K562 (cell line): Measurements from ENCODE around the gene ZNF581. TPM values are rescaled to one million over a fixed set of nuclear protein-coding genes. Genes with fewer than 3 reads are reported as not detected.

Experiments used
- ATAC-seq: fragments of 200-7000 bp; cut with Tn5 transposase; 3 replicates; pipeline ENCODE4 v1.9.1; 2020; ENCODE audit warnings: moderate library complexity
- BruUV-seq: library from RNA; stranded (reverse); fragments of 400-500 nt; replicated peaks from 2 replicates; lab custom pipeline; 2021; lab: Mats Ljungman, UMichigan
- CTCF ChIA-PET: fragments of 300-600 bp; formaldehyde crosslinking; extraction: SDS; loops from one replicate; lab custom pipeline; 2021; ENCODE audit warnings: low intra/inter-chr PET ratio; lab: Yijun Ruan, JAX
- POLR2A ChIA-PET: fragments of 300-600, 350-650 bp; sonication (Branson Sonifier 250); formaldehyde crosslinking; extraction: SDS; loops from one replicate; lab custom pipeline; 2021; ENCODE audit warnings: antibody characterized with exemption, inconsistent platforms; lab: Yijun Ruan, JAX
- DNase-seq, 4 experiments: peaks; one replicate each; pipeline versions ENCODE4 v3.0.0 to v3.0.0-alpha.2; 2011 to 2018; ENCODE audit warnings: low spot score in 3 of 4, mixed read lengths in 3 of 4; ENCODE audit errors: extremely low read depth in 1 of 4
- FAIRE-seq: peaks from 2 replicates; lab custom pipeline; 2011; peaks lifted over from hg19 to GRCh38; lab: Jason Lieb, UNC
- H2AFZ ChIP-seq: 2 replicates; pipeline ENCODE4 v1.6.0; 2011; ENCODE audit warnings: low read depth, low read length, control low read depth, inconsistent platforms
- H3K27ac ChIP-seq: fragments of 200-600 bp; 3 replicates; pipeline ENCODE4 v1.8.0; 2011; ENCODE audit warnings: low read depth, mild to moderate bottlenecking, control low read depth, inconsistent platforms, low read length, moderate library complexity, mixed read lengths; ENCODE audit errors: extremely low read depth
- H3K27me3 ChIP-seq, 2 experiments: fragments of 300-600 bp in 1 of 2; 2 replicates in 1 of 2; 3 replicates in 1 of 2; pipeline versions ENCODE4 v1.6.0 to v1.8.0; 2011; ENCODE audit warnings: inconsistent platforms in 2 of 2, low read length in 2 of 2, mild to moderate bottlenecking in 1 of 2, mixed read lengths in 1 of 2, moderate library complexity in 1 of 2; ENCODE audit not compliant: control insufficient read depth in 2 of 2, insufficient read depth in 2 of 2
- H3K36me3 ChIP-seq: fragments of 300-600 bp; 3 replicates; pipeline ENCODE4 v1.8.0; 2011; ENCODE audit warnings: mild to moderate bottlenecking, low read length, inconsistent platforms; ENCODE audit not compliant: control insufficient read depth, insufficient read depth
- H3K4me1 ChIP-seq, 2 experiments: fragments of 200-600 bp in 1 of 2; replicated peaks in 1 of 2; 2 replicates in 1 of 2; 3 replicates in 1 of 2; pipeline versions ENCODE4 v1.5.1 to v1.8.0; 2011; ENCODE audit warnings: inconsistent platforms in 2 of 2, low read length in 2 of 2, mild to moderate bottlenecking in 1 of 2, mixed read lengths in 1 of 2, moderate library complexity in 1 of 2; ENCODE audit not compliant: control insufficient read depth in 2 of 2, insufficient read depth in 2 of 2
- H3K4me2 ChIP-seq: 2 replicates; pipeline ENCODE4 v1.6.1; 2011; ENCODE audit warnings: low read length, control low read depth, inconsistent platforms, mixed read lengths; ENCODE audit not compliant: insufficient read depth
- H3K4me3 ChIP-seq: fragments of 200-600 bp; sonication (generic), shearing (Covaris generic); 2 replicates; pipeline ENCODE4 v1.5.1; 2016; ENCODE audit warnings: control low read depth, inconsistent platforms
- H3K79me2 ChIP-seq: fragments of 200-600 bp; 3 replicates; pipeline ENCODE4 v1.8.0; 2011; ENCODE audit warnings: low read length, inconsistent platforms; ENCODE audit not compliant: control insufficient read depth, insufficient read depth
- H3K9ac ChIP-seq, 2 experiments: 2 replicates each; pipeline versions ENCODE4 v1.6.0 to v1.6.1; 2011; ENCODE audit warnings: low read depth in 2 of 2, low read length in 2 of 2, control low read depth in 1 of 2, inconsistent platforms in 1 of 2, mild to moderate bottlenecking in 1 of 2, mixed read lengths in 1 of 2; ENCODE audit not compliant: insufficient read depth in 1 of 2
- H3K9me1 ChIP-seq: one replicate; pipeline ENCODE4 v1.6.0; 2011; ENCODE audit warnings: inconsistent platforms, mild to moderate bottlenecking, low read length, moderate library complexity; ENCODE audit not compliant: control insufficient read depth, insufficient read depth
- H3K9me3 ChIP-seq: replicated peaks from 2 replicates; pipeline ENCODE4 v1.5.1; 2011; ENCODE audit warnings: low read depth, low read length, inconsistent platforms; ENCODE audit not compliant: control insufficient read depth, insufficient read depth
- H4K20me1 ChIP-seq: replicated peaks from 2 replicates; pipeline ENCODE4 v1.6.1; 2011; ENCODE audit warnings: low read length, inconsistent platforms, mixed read lengths; ENCODE audit not compliant: control insufficient read depth, insufficient read depth
- BHLHE40 ChIP-seq: IDR thresholded peaks from 2 replicates; pipeline ENCODE4 v1.6.1; 2011; ENCODE audit warnings: low read length, improper control_type of control experiment
- CBX8 ChIP-seq: fragments of 200-600 bp; sonication (generic); IDR thresholded peaks from 2 replicates; pipeline ENCODE4 v1.6.1; 2012; ENCODE audit warnings: borderline replicate concordance, mixed run types, low read depth, mild to moderate bottlenecking, moderate library complexity, mixed read lengths, low read length, control low read depth, inconsistent platforms; ENCODE audit not compliant: poor library complexity, severe bottlenecking; ENCODE audit errors: extremely low read depth
- HNRNPH1 ChIP-seq: fragments of 200-400 bp; formaldehyde crosslinking; optimal IDR thresholded peaks from 2 replicates; pipeline ENCODE3; 2017; ENCODE audit warnings: low read depth, mild to moderate bottlenecking, low read length, moderate library complexity
- NFE2L1 ChIP-seq: fragments of 450-650 bp; IDR thresholded peaks from 2 replicates; pipeline ENCODE4 v1.6.1; 2016; ENCODE audit warnings: missing genetic modification characterization, low read depth, mild to moderate bottlenecking, missing compliant biosample characterization, moderate library complexity, borderline replicate concordance
- NR1H2 ChIP-seq: sonication (generic); formaldehyde crosslinking; IDR thresholded peaks from 2 replicates; pipeline ENCODE4 v1.4.0; 2020; ENCODE audit warnings: mild to moderate bottlenecking, missing genetic modification reagents
- PRMT5 ChIP-seq: sonication (generic); formaldehyde crosslinking; IDR thresholded peaks from 2 replicates; pipeline ENCODE4 v1.5.0; 2020; ENCODE audit warnings: missing genetic modification reagents
- RBM17 ChIP-seq: fragments of 200-400 bp; formaldehyde crosslinking; IDR thresholded peaks from 2 replicates; pipeline ENCODE4 v1.6.1; 2017; ENCODE audit warnings: low read depth, mild to moderate bottlenecking, low read length, borderline replicate concordance
- RFX5 ChIP-seq: IDR thresholded peaks from 2 replicates; pipeline ENCODE4 v1.6.1; 2011; ENCODE audit warnings: low read depth, mild to moderate bottlenecking, improper control_type of control experiment, low read length
- SAP30 ChIP-seq: fragments of 200-600 bp; sonication (generic); IDR thresholded peaks from 2 replicates; pipeline ENCODE4 v1.6.1; 2012; ENCODE audit warnings: borderline replicate concordance, low read depth, mild to moderate bottlenecking, moderate library complexity, low read length, control low read depth, inconsistent platforms; ENCODE audit not compliant: insufficient read depth, poor library complexity, severe bottlenecking
- SRF ChIP-seq, 2 experiments: fragments of 250-450, 450-650 bp in 1 of 2; sonication (Bioruptor Pico) in 1 of 2; sonication (generic) in 1 of 2; formaldehyde crosslinking; IDR thresholded peaks; 2 replicates each; pipeline versions ENCODE4 v1.5.0 to v1.5.1; 2020 to 2022; ENCODE audit warnings: mild to moderate bottlenecking in 1 of 2, missing genetic modification reagents in 1 of 2
- TBP ChIP-seq: optimal IDR thresholded peaks from 2 replicates; pipeline ENCODE3; 2011; ENCODE audit warnings: low read depth, low read length, improper control_type of control experiment
- XRCC5 ChIP-seq: fragments of 200-400 bp; formaldehyde crosslinking; IDR thresholded peaks from 2 replicates; pipeline ENCODE4 v1.6.1; 2017; ENCODE audit warnings: low read depth, mild to moderate bottlenecking, low read length
- ZFP36 ChIP-seq: fragments of 150-350 bp; IDR thresholded peaks from 2 replicates; pipeline ENCODE4 v1.6.1; 2018; ENCODE audit warnings: low read length, low read depth; ENCODE audit not compliant: partially characterized antibody
- ZNF217 ChIP-seq: sonication (generic); formaldehyde crosslinking; IDR thresholded peaks from 2 replicates; pipeline ENCODE4 v1.8.0; 2022; ENCODE audit warnings: mild to moderate bottlenecking, missing genetic modification reagents
- ZNF232 ChIP-seq: sonication (generic); formaldehyde crosslinking; IDR thresholded peaks from 2 replicates; pipeline ENCODE4 v1.8.0; 2022; ENCODE audit warnings: mild to moderate bottlenecking, missing genetic modification reagents
- ZNF695 ChIP-seq: fragments of 450-650 bp; formaldehyde crosslinking; IDR thresholded peaks from 2 replicates; pipeline ENCODE4 v1.4.0; 2020; ENCODE audit warnings: mild to moderate bottlenecking, moderate library complexity
- ZNF785 ChIP-seq: fragments of 250-450 bp; sonication (Bioruptor Pico); IDR thresholded peaks from 2 replicates; pipeline ENCODE4 v1.4.0; 2020; ENCODE audit warnings: mild to moderate bottlenecking
- WGBS: fragments of 100-300 bp; shearing (Covaris generic); methylation state at CpG from one replicate; pipeline ENCODE4 v1.1.6; 2016; ENCODE audit warnings: low coverage, mixed read lengths; ENCODE audit not compliant: insufficient coverage; ENCODE audit errors: missing lambda C conversion rate; 5-methylcytosine and 5-hydroxymethylcytosine counted together
- in situ Hi-C: fragments of 300-500 bp; cut with MboI; formaldehyde crosslinking; loops from 4 replicates; pipeline ENCODE4 v1.15.0; 2018; ENCODE audit warnings: inconsistent platforms, mixed read lengths
- intact Hi-C: fragments of 100-400 bp; cut with micrococcal nuclease; formaldehyde crosslinking; loops from 2 replicates; pipeline ENCODE4 v1.14.2; 2022
- polyA plus RNA-seq, 8 experiments: library from polyadenylated mRNA; depleted of rRNA in 4 of 8; stranded (reverse) in 5 of 8; unstranded in 3 of 8; fragments of >200 nt; fragmentation: Nextera tagmentation in 2 of 8; fragmentation: Illumina TruSeq in 1 of 8; extraction: Ambion mirVana in 2 of 8; extraction: Trizol in 1 of 8; gene quantifications; 2 replicates each; pipeline versions ENCODE4 v1.2.1 to v1.2.3, GENCODE V29; 2011 to 2014; ENCODE audit warnings: inconsistent platforms in 1 of 8, missing spikeins in 1 of 8
- total RNA-seq, 7 experiments: library from RNA; depleted of rRNA in 6 of 7; stranded (reverse); fragments of >200 nt in 6 of 7; fragmentation: Illumina TruSeq in 2 of 7; extraction: Trizol in 2 of 7; gene quantifications; 2 replicates each; pipeline versions ENCODE4 v1.2.1 to v1.2.3, GENCODE V29; 2011 to 2021; ENCODE audit warnings: low replicate concordance in 1 of 7
- TF ChIP-seq, protein P1 (sequence below): fragments of 450-650 bp; formaldehyde crosslinking; IDR thresholded peaks from 2 replicates; pipeline ENCODE4 v1.4.0; 2020; ENCODE audit warnings: mild to moderate bottlenecking, moderate library complexity

ZNF581 gene
- total and polyA plus RNA-seq, 9 of the 15 experiments (the other 6 are each of a cell fraction or from before 2014, with no cell fraction given): 2.4 to 39.4 (median 15.4) TPM

DNA sequence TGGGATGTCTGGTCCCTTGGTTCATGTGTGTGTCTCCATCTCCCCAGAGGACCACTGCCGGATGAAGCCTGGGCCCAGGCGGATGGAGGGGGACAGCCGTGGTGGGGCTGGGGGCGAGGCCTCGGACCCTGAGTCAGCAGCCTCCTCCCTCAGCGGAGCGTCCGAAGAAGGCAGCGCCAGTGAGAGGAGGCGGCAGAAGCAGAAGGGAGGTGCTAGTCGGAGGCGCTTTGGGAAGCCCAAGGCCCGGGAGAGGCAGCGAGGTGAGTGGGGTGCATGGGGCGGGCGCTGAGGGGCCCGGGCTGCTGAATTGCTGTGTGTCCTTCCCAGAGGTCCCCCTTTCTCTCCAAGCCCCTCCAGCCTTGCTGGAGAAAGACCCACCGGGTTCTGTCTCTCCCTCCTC lies 7.8 kb downstream of the ZNF581 start:
- ATAC-seq: no peak
- H3K36me3 ChIP-seq: peaks cover 40% of the 10 kb centered on the region
- no TSS peak for BruUV-seq
- whole genome bisulfite sequencing: 83% methylated on average over 2 of the region's 18 CpGs
- no peak overlapping the region for H3K4me3 ChIP-seq
- no peak overlapping the region for H2AFZ ChIP-seq
- FAIRE-seq: no peak
- H3K9me1 ChIP-seq: no peaks in the 10 kb centered on the region
- H3K9ac ChIP-seq: no peak overlapping the region
- intact Hi-C loops: no loop called here
- H3K27me3 ChIP-seq: no peaks in the 10 kb centered on the region
- H3K9me3 ChIP-seq: no peaks in the 10 kb centered on the region
- in situ Hi-C loops: no loop called here
- H3K4me1 ChIP-seq: peaks cover 14 to 74% of the 10 kb centered on the region in 2 experiments; a peak in 4 of 5 replicates
- no peak for DNase-seq
- TF ChIP-seq XRCC5 (no peak), RBM17 (no peak), ZFP36 (no peak), ZNF217 (CRISPR knock-in tag) (no peak), CBX8 (no peak), ZNF232 (CRISPR knock-in tag) (no peak), NR1H2 (CRISPR knock-in tag) (no peak), SRF (CRISPR knock-in tag; IDR thresholded peaks at IDR 0.05) (no peak), BHLHE40 (no peak), RFX5 (no peak), HNRNPH1 (no peak), NFE2L1 (no peak), ZNF695 (no peak), SAP30 (no peak), PRMT5 (CRISPR knock-in tag) (no peak), ZNF785 (CRISPR knock-in tag) (no peak), TBP (no peak)
- TF ChIP-seq, protein P1, sequence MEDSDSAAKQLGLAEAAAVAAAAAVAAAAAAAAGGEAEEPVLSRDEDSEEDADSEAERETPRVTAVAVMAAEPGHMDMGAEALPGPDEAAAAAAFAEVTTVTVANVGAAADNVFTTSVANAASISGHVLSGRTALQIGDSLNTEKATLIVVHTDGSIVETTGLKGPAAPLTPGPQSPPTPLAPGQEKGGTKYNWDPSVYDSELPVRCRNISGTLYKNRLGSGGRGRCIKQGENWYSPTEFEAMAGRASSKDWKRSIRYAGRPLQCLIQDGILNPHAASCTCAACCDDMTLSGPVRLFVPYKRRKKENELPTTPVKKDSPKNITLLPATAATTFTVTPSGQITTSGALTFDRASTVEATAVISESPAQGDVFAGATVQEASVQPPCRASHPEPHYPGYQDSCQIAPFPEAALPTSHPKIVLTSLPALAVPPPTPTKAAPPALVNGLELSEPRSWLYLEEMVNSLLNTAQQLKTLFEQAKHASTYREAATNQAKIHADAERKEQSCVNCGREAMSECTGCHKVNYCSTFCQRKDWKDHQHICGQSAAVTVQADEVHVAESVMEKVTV (CRISPR knock-in tag): no peak
- peaks cover 44% of the 10 kb centered on the region for H3K79me2 ChIP-seq
- no peak overlapping the region for H3K4me2 ChIP-seq
- no peak overlapping the region for H3K27ac ChIP-seq
- H4K20me1 ChIP-seq: peaks cover 6% of the 10 kb centered on the region; the same call in 1 of the 2 replicates
- ChIA-PET POLR2A (no interaction called here), CTCF (no interaction called here)
